Activated CD8-positive, alpha-beta memory T cell treated with anti-CD3 and anti-CD28 coated beads, Interleukin-2, amount 50 U/mL, for 1 hour (primary cell): ENCODE data around the gene CLCF1.

Source experiments
- DNase-seq: peaks from one replicate; pipeline ENCODE4 v3.0.0-alpha.2; 2020; ENCODE audit errors: extremely low read depth

Gene CLCF1

DNA sequence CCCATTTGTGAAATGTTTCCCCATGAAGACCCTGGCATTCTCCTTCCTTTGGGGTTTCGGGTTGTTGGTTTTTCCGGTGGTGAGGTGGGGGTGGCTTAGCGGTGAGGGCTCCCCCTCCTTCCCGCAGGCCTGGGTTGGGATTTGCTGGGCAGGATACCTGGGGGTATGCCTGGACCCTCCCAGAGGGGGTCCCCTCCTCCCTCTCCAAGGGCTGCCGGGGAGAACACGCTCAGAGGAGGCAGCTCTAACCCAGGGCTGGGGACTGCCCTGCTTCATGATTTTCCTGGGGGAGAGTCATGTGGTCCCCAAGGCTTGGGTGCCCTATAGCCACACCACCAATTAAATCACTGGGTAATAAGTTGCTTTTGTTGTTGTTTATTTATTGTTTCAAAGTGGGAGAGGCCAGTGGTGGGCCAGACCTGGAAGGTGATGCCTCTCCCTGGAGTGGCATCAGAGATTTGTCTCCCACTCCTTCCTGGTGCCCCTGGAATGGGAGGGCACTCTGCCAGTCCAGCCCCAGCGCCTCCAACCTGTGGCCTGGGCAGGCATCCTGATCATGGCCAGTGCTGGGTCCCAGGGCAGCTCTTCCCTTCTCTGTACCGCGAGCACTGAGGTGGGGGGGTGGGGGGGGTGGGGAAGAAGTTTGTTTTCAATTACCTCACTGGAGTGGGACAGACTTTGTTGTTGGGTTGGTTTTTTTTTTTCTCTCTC lies 1.3 kb upstream of the CLCF1 start:
- no peak for DNase-seq

DNA sequence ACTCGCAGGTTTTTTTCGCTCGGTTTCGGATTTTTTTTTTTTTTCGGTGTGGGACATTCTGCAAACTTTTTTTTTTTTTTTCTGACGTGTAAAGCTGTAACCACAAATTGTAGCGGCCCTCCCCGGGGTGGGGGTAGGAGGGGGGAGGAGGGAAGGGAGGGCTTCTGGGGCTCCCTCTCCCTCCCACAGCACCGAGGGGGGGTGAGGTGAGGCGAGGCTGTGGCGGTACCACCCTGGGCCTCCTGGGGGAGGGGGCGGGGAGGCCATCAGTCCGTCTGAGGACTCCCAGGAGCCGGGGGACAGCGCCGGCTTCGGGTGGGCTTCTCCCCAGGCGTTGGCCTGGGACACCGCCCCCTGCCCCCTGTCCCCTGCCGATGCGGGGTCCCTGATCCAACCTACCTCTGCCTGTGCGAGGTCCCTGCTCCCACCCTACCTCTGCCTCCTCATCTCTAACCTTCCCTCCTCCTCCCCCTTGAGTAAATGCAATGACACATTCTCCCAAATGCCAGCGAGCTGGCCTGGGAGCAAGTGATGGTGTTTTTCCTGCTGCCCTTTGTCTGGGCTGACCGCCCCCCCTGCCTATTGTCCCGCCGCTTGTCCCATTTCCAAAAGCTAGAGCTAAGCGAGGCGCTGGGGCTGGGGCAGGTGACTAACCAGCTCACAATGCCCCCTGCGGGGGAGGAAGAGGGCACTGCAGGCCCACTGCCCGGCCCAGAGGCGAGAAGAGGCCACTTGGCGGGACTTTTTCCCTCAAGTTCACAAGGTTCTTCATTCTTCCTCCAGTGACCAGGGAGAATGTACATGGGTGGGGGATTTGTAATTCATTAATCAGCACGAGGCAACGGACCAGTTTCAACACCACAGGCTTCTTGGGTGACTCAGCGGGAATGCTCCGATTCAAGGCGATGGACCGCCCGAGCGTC lies 511 bp upstream of the CLCF1 start:
- peak; percentile 62 for DNase-seq

DNA sequence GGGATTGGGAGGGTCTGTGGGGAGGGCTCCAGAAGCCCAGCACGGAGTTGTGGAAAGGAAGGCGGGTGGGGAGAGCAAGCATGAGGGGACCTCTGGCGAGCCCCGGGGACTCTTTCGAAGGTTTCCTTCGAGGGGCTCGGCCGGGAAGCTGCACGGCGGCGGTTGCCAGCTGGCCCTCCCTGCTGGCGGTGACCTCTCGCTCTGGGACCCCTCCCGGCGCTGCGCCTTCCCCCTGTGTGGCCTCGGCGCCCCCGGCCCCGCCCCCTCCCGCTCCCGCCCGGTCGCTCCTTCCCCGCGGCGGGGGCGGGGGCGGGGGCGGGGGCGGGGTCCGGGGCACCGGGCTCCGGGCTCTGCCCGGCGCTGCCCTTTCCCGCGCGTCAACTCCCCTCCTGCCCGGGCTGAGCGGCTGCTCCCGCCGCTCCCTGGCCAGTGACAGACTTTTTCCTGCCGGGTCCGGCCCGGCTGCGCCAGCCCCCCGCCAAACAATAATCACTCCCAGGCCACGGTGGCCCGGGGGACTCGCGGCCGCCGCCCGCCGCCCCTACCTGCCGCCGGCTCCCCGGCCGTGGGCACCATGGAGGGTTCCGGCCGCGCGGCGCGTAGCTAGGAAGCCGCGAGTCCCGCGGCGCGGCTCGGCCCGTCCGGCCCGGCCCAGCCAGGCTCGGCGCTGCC lies 941 bp downstream of the CLCF1 start:
- DNase-seq = no peak

- no peak for DNase-seq
Observed at GRCh38 chr11:67371911-67372320, 1.5 kb downstream of the CLCF1 start.

DNA sequence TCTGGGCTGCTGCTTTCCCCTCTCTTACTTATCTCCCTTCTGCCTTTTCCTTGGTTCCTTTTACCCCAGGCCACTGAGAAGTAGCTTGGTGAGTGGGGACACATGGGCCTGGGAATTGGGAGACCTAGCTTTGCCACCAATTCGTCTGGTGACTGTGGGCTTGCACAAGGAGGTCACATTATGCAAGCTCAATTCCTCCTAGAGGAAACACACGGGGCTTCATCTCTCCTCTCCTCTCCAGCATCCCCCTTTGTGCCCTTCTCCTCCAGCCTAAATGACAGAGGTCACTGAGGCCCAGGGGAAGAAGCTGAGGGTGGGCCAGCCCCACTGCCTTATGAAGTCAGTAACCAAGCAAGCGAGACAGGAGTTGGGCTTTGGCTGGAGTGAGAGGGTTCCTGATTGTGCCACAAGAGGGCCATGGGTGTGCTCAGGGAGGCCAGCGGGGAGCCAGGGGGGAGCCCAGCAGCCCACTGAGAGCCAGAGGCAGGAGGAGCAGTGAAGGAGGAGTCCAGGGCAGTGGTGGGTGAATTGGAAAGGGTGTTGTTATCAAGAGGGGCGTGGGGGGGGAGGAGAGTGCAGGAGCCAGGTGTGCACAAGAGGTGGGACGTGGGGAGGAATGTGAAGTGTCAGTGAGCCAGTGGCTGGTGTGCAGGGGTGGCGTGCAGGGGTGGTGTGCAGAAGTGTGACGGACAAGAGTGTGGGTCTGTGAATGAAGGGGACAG lies 2.0 kb downstream of the CLCF1 start:
- no peak for DNase-seq

DNA sequence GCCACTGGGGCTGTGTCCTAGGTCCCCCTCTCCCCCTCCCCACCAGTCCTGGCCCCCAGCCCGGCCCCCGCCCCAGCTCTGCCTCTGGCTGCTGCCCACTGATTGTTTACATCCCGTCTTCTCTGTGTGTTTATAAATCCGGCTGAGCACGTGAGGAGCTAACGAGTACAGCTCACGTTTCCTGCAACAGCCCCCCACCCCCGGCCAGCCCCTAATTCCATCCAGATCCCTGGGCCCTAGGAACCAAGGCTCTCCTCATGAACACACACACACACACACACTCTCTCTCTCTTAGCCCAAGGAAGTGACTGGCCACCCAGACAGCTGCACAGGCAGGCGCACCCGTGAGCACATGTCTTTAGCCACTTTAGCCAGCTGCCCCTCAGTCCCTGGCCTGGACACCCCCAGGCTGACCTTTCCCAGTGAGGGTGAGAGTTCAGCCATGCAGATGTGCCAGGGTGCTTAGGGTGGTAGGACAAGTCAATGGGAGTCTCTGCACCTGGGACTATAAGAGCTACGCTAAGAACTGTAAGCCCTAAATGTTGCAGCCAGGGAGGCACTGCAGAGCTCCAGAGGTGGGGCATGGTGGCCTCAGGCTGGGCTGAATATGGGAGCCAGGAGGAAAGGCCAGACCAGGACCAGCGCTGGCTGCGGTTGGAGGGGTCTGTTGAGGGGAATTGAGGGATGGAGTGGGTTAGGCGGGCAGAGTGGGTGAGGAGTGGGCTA lies 2.9 kb downstream of the CLCF1 start:
- DNase-seq = no peak

DNA sequence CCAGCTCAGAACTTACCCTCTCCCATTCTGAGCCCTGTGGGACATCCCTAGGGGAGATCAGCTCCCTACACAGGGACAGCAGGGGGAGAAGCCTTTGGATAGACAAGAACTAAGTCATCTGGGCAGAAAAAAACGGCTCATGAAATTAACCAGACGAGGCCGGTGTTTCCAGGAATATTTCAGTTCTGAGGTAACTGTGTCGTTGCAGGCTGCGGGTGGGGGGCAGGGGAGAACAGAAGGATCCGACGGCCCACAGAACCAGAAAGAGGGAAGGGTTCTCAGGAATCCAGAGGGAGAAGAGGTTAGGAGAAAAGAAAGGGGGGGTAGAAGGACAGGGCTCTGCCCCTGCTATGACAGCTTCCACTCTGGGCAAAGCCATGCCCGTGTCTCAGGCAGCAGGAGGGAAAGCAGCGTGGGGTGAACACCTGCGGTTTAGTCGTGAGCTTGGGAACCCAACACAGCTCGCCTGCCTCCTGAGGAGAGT lies 3.6 kb downstream of the CLCF1 start:
- DNase-seq = no peak

- no peak for DNase-seq
Observed at GRCh38 chr11:67369275-67369674, 4.1 kb downstream of the CLCF1 start.

GRCh38 chr11:67368621-67369020 lies 4.8 kb downstream of the CLCF1 start:
- no peak for DNase-seq

- no peak for DNase-seq
Observed at GRCh38 chr11:67367761-67368227, 5.6 kb downstream of the CLCF1 start.

DNA sequence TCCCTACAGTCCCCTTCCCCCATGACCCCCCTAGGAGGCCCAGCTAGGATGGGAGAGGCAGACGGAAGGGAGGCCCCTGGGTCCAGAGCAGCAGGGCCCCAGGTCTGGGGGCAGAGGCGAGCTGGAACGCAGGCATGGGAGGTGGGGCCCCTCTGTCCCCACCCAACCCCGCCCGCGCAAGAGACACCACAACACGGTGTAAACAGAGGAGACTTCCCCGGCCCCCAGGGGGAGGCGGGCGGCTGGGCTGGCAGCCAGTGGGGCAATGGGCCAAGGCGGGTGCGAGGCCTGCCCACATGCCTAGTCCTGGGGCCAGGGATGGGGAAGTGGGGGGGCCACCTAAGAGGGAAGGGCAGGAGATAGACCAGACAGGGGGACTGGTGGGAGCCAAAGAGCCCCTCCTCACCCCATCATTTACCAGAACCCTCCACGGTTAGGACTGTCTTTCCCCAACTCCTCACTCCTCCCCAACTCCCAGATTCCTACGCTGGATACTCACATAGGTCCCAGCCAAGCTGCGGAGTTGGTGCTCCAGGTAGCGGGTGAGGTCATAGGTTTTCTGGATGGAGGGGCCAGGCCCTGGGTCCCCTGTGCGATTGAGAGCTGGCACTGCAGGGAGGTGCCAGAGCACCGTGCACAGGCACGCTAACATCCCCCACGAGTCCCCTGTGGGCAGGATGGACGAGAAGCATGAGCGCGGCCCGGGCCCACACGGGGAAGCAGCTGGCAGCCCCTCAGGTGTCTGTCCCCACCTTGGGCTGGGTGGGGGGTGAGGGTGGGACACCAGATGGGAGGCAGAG lies 6.2 kb downstream of the CLCF1 start:
- DNase-seq = no peak

DNA sequence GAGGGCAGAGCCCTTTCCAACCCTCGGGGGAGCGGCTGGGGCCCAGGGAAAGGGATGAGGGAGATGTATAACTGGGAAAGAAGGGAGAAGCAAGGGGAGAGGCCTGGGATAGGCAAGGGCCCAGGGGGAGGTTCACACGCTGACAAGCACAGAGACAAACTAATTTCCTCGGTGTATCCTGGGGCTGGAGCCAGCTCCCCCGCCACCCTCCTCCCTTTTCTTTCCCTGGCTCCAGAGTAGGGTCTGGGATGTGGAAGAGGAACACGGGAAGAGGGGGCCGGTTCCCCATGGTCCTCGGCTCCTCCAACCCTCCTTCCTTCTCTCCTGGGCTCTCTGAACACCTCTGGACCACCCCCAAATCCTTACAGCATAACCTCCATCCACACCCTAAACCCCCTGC lies 6.9 kb downstream of the CLCF1 start:
- no peak for DNase-seq

- DNase-seq = no peak
Observed at GRCh38 chr11:67365736-67366444, 7.5 kb downstream of the CLCF1 start.

GRCh38 chr11:67364783-67365722 lies 8.3 kb downstream of the CLCF1 start:
- DNase-seq = no peak

DNA sequence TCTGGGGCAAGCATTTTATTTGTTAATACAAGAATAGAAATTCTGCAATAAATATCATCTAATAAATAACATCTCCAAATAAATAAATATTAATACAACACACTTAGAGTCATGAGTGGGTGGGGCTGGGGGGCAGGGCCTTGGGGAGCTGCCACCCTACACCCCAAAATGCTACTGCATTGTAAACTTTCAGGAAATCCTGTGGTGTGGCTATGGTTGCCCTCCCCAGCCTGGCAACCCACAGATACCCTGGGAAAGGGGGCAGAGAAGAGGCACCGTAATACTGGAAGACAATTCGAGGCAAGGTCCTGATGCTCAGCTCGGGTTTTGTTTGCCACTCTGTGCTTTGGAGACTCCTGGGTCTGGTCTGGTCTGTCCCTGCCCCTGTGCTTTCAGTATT lies 9.2 kb downstream of the CLCF1 start:
- DNase-seq = no peak

- DNase-seq = no peak
Observed at GRCh38 chr11:67357831-67358670, 15.3 kb downstream of the CLCF1 start.

DNA sequence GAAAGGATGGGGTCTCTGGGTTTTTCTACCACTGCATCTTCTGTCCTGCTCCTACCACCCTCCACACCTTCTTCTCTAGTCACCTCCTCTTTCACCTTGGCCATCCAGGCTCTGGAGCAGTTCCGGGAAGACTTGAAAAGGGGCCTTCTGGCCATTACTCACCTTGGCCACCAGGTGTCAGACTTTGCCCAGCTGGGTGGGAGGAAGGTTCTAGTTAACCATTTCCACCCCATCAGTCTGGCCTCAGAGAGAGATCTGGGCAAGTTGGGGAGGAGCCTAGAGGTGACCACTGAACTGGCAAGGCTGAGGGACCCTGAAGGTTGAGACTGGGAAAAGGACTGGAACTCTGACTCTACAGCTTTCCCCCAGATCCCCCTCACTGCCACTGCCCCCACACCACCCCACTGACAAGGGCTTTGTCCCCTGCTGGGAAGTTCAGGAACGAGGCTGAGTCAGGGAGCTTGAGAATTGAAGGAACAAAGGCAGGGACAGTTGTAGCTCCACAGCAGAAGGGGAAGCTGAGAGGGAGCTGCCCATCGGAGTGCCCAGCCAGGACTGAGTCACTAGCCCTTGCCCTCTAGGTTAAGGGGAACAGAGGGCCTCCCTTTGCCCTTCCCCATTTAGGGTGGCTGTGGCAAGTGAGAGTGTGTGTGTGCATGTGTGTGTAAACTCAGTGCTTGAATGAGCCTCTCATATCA lies 16.4 kb downstream of the CLCF1 start:
- no peak for DNase-seq
